Activated CD4-positive, alpha-beta T cell treated with anti-CD3 and anti-CD28 coated beads, Interleukin-10, Interleukin-2, amounts not matched to agents 100 ng/mL and 50 ng/mL, durations not matched to agents 16 hours and 8 hours (primary cell): ENCODE results near the gene SDC3.

Source experiments
- DNase-seq: peaks from one replicate; pipeline ENCODE4 v3.0.0-alpha.2; 2020

The SDC3 gene

GRCh38 chr1:30904191-30904961 is 4.2 kb downstream of the SDC3 start:
- DNase-seq: no peak

GRCh38 chr1:30903343-30904034 is 5.1 kb downstream of the SDC3 start:
- no peak for DNase-seq

GRCh38 chr1:30902593-30903290 is 5.8 kb downstream of the SDC3 start:
- DNase-seq: no peak

GRCh38 chr1:30901798-30902581 is 6.6 kb downstream of the SDC3 start:
- DNase-seq: no peak

- no peak for DNase-seq
Observed at GRCh38 chr1:30900931-30901560, 7.5 kb downstream of the SDC3 start.

- DNase-seq: no peak
Observed at GRCh38 chr1:30900486-30900885, 8.1 kb downstream of the SDC3 start.

GRCh38 chr1:30899577-30900389 is 8.8 kb downstream of the SDC3 start:
- no peak for DNase-seq

- no peak for DNase-seq
Observed at GRCh38 chr1:30898031-30898815, 10.3 kb downstream of the SDC3 start.

GRCh38 chr1:30896905-30897304 is 11.7 kb downstream of the SDC3 start:
- no peak for DNase-seq

- no peak for DNase-seq
Observed at GRCh38 chr1:30895944-30896660, 12.5 kb downstream of the SDC3 start.

- no peak for DNase-seq
Observed at GRCh38 chr1:30895382-30895943, 13.1 kb downstream of the SDC3 start.

- no peak for DNase-seq
Observed at GRCh38 chr1:30894508-30894973, 14.0 kb downstream of the SDC3 start.

GRCh38 chr1:30893776-30894507 is 14.6 kb downstream of the SDC3 start:
- DNase-seq: no peak

GRCh38 chr1:30892671-30893073 is 15.9 kb downstream of the SDC3 start:
- DNase-seq: no peak

GRCh38 chr1:30891227-30891552 is 17.4 kb downstream of the SDC3 start:
- no peak for DNase-seq

GRCh38 chr1:30890502-30891226 is 17.9 kb downstream of the SDC3 start:
- no peak for DNase-seq

- DNase-seq: no peak
Observed at GRCh38 chr1:30889511-30889910, 19.0 kb downstream of the SDC3 start.

- DNase-seq: no peak
Observed at GRCh38 chr1:30888975-30889374, 19.6 kb downstream of the SDC3 start.
